HEK293 (cell line): ENCODE results near the gene FPGS.

Experiments used
- TRIM28 ChIP-seq: IDR thresholded peaks from 2 replicates; pipeline ENCODE4 v1.6.1; 2011; ENCODE audit warnings: low read length, control low read depth, borderline replicate concordance
- ZNF26 ChIP-seq: fragments of 450-650 bp; formaldehyde crosslinking; IDR thresholded peaks from 2 replicates; pipeline ENCODE4 v1.5.1; 2016; ENCODE audit warnings: missing biosample characterization, missing genetic modification characterization

DNA sequence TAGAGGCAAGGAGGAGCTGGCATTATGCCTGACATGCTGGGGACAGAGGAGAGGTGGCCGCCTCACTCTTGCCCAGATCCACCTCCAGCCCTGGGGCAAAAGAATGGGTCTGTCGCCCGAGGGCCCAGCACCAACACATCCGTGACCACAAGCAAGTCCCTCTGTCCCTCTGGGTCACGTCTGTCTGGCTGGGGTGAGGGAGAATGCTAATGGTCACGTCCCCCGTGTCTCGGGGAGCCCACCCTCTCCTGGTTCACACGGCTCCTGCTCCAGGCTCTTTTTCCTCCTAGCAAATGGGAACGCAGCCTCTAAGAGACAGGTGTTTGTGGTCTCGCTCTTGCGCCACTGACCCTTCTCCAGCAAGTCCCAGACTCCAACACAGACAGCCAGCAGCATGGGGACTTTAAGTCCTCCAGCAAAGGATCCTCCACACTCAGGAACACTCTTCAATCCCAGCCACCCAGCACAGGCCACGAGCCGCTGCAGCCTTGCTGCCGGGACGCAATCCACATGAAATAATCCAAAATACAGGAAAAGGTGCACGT is 47.7 kb downstream of the FPGS start:
- TF ChIP-seq ZNF26 (tag by site-specific recombination) (no peak), TRIM28 (no peak)
